Measurements from ENCODE around the gene BANP.

BANP gene

GRCh38 chr16:88058136-88058535 is 106.9 kb downstream of the BANP start:
- H3K4me3 ChIP-seq (ENCODE audit: low read depth, low read length) = no peak overlapping the region
- no peaks in the 10 kb centered on the region for H3K79me2 ChIP-seq (ENCODE audit: control insufficient read depth, insufficient read depth, low read length, poor library complexity)
- no peak overlapping the region for H4K12ac ChIP-seq (ENCODE audit: low read depth, low read length)
- peaks cover 5% of the 10 kb centered on the region for H3K79me1 ChIP-seq (ENCODE audit: low read length)
- H3K18ac ChIP-seq (ENCODE audit: low read length) = no peak overlapping the region
- no peak overlapping the region for H4K8ac ChIP-seq (ENCODE audit: low read depth, low read length)
- H3K4ac ChIP-seq (ENCODE audit: low read depth, low read length) = no peak overlapping the region
- H3K4me2 ChIP-seq (ENCODE audit: low read length) = no peak overlapping the region
- peaks cover 14% of the 10 kb centered on the region in 2 experiments for H3K4me1 ChIP-seq (ENCODE audit: control insufficient read depth in 1 of 2, insufficient read depth in 2 of 2, low read length in 2 of 2)
- peaks cover 1% of the 10 kb centered on the region for H3K9me3 ChIP-seq (ENCODE audit: insufficient read depth, low read depth, low read length)
- no peaks in the 10 kb centered on the region for H3K27me3 ChIP-seq (ENCODE audit: insufficient read depth, low read length)
- H3K36me3 ChIP-seq (ENCODE audit: control insufficient read depth in 1 of 2, insufficient read depth in 2 of 2, low read length in 2 of 2) = peaks cover 16 to 21% of the 10 kb centered on the region in 2 experiments
- H2BK5ac ChIP-seq (ENCODE audit: low read depth, low read length, poor library complexity) = no peak overlapping the region
- no peak overlapping the region for H2AK5ac ChIP-seq (ENCODE audit: low read length)
- no CpG with 5 or more reads among the region's 14 CpGs for WGBS (ENCODE audit: extremely low coverage, insufficient coverage, insufficient read length)
- no peak overlapping the region for H2BK12ac ChIP-seq (ENCODE audit: low read length)
- no peak overlapping the region for H4K91ac ChIP-seq (ENCODE audit: low read depth, low read length)
- DNase-seq = no peak
- no peak overlapping the region for H3K27ac ChIP-seq (ENCODE audit: low read depth, low read length)
- no peak overlapping the region for H3K9ac ChIP-seq (ENCODE audit: low read length)
- no peak overlapping the region for H3K23ac ChIP-seq (ENCODE audit: low read length)
- no peak overlapping the region for H2BK120ac ChIP-seq (ENCODE audit: insufficient read depth, low read length, poor library complexity)
- no peak overlapping the region for H3K14ac ChIP-seq (ENCODE audit: low read length)
- no peak overlapping the region for H2AFZ ChIP-seq (ENCODE audit: insufficient read depth, low read length, poor library complexity)

GRCh38 chr16:88058817-88059216 is 107.6 kb downstream of the BANP start:
- H3K9me3 ChIP-seq (ENCODE audit: insufficient read depth, low read depth, low read length) = peaks cover 1% of the 10 kb centered on the region
- no peak overlapping the region for H4K8ac ChIP-seq (ENCODE audit: low read depth, low read length)
- no peak overlapping the region for H3K14ac ChIP-seq (ENCODE audit: low read length)
- H3K4ac ChIP-seq (ENCODE audit: low read depth, low read length) = no peak overlapping the region
- no peak overlapping the region for H3K27ac ChIP-seq (ENCODE audit: low read depth, low read length)
- H4K91ac ChIP-seq (ENCODE audit: low read depth, low read length) = no peak overlapping the region
- peaks cover 16 to 21% of the 10 kb centered on the region in 2 experiments for H3K36me3 ChIP-seq (ENCODE audit: control insufficient read depth in 1 of 2, insufficient read depth in 2 of 2, low read length in 2 of 2)
- no peak overlapping the region for H3K4me3 ChIP-seq (ENCODE audit: low read depth, low read length)
- peaks cover 8% of the 10 kb centered on the region for H3K79me1 ChIP-seq (ENCODE audit: low read length)
- DNase-seq = no peak
- no peaks in the 10 kb centered on the region for H3K79me2 ChIP-seq (ENCODE audit: control insufficient read depth, insufficient read depth, low read length, poor library complexity)
- no peak overlapping the region for H2AK5ac ChIP-seq (ENCODE audit: low read length)
- no peak overlapping the region for H3K9ac ChIP-seq (ENCODE audit: low read length)
- H2AFZ ChIP-seq (ENCODE audit: insufficient read depth, low read length, poor library complexity) = no peak overlapping the region
- no peak overlapping the region for H3K4me2 ChIP-seq (ENCODE audit: low read length)
- H3K27me3 ChIP-seq (ENCODE audit: insufficient read depth, low read length) = no peaks in the 10 kb centered on the region
- H3K4me1 ChIP-seq (ENCODE audit: control insufficient read depth in 1 of 2, insufficient read depth in 2 of 2, low read length in 2 of 2) = peaks cover 15 to 16% of the 10 kb centered on the region in 2 experiments
- no peak overlapping the region for H2BK120ac ChIP-seq (ENCODE audit: insufficient read depth, low read length, poor library complexity)
- H3K18ac ChIP-seq (ENCODE audit: low read length) = no peak overlapping the region
- WGBS (ENCODE audit: extremely low coverage, insufficient coverage, insufficient read length) = no CpG with 5 or more reads among the region's 12 CpGs
- no peak overlapping the region for H2BK12ac ChIP-seq (ENCODE audit: low read length)
- no peak overlapping the region for H2BK5ac ChIP-seq (ENCODE audit: low read depth, low read length, poor library complexity)
- no peak overlapping the region for H4K12ac ChIP-seq (ENCODE audit: low read depth, low read length)
- H3K23ac ChIP-seq (ENCODE audit: low read length) = no peak overlapping the region

- Histone ChIP-seq H3K79me2 (ENCODE audit: control insufficient read depth, insufficient read depth, low read length, poor library complexity) (no peaks in the 10 kb centered on the region), H2BK12ac (ENCODE audit: low read length) (no peak overlapping the region), H2AFZ (ENCODE audit: insufficient read depth, low read length, poor library complexity) (no peak overlapping the region), H3K14ac (ENCODE audit: low read length) (no peak overlapping the region), H3K18ac (ENCODE audit: low read length) (no peak overlapping the region), H3K4ac (ENCODE audit: low read depth, low read length) (no peak overlapping the region), H2BK5ac (ENCODE audit: low read depth, low read length, poor library complexity) (no peak overlapping the region), H2BK120ac (ENCODE audit: insufficient read depth, low read length, poor library complexity) (no peak overlapping the region), H3K36me3 (ENCODE audit: control insufficient read depth in 1 of 2, insufficient read depth in 2 of 2, low read length in 2 of 2) (peaks cover 16 to 21% of the 10 kb centered on the region in 2 experiments), H3K4me2 (ENCODE audit: low read length) (no peak overlapping the region), H2AK5ac (ENCODE audit: low read length) (no peak overlapping the region), H3K9ac (ENCODE audit: low read length) (no peak overlapping the region), H3K4me3 (ENCODE audit: low read depth, low read length) (no peak overlapping the region), H4K8ac (ENCODE audit: low read depth, low read length) (no peak overlapping the region), H4K91ac (ENCODE audit: low read depth, low read length) (no peak overlapping the region), H3K9me3 (ENCODE audit: insufficient read depth, low read depth, low read length) (peaks cover 3% of the 10 kb centered on the region), H4K12ac (ENCODE audit: low read depth, low read length) (no peak overlapping the region), H3K4me1 (ENCODE audit: control insufficient read depth in 1 of 2, insufficient read depth in 2 of 2, low read length in 2 of 2) (peaks cover 19 to 20% of the 10 kb centered on the region in 2 experiments), H3K27ac (ENCODE audit: low read depth, low read length) (no peak overlapping the region), H3K23ac (ENCODE audit: low read length) (no peak overlapping the region), H3K79me1 (ENCODE audit: low read length) (peaks cover 8% of the 10 kb centered on the region), H3K27me3 (ENCODE audit: insufficient read depth, low read length) (no peaks in the 10 kb centered on the region)
- no peak for DNase-seq
- no CpG with 5 or more reads among the region's 27 CpGs for WGBS (ENCODE audit: extremely low coverage, insufficient coverage, insufficient read length)
These were observed 108.6 kb downstream of the BANP start for GRCh38 chr16:88059701-88060386.

- H3K4me2 ChIP-seq (ENCODE audit: low read length) = no peak overlapping the region
- H3K4me3 ChIP-seq (ENCODE audit: low read depth, low read length) = no peak overlapping the region
- no peaks in the 10 kb centered on the region for H3K27me3 ChIP-seq (ENCODE audit: insufficient read depth, low read length)
These were observed 109.4 kb downstream of the BANP start for GRCh38 chr16:88060524-88061219.

More at GRCh38 chr16:88060524-88061219, 109.4 kb downstream of the BANP start:
- Histone ChIP-seq H2BK5ac (ENCODE audit: low read depth, low read length, poor library complexity) (no peak overlapping the region), H4K12ac (ENCODE audit: low read depth, low read length) (no peak overlapping the region), H2BK12ac (ENCODE audit: low read length) (no peak overlapping the region), H3K14ac (ENCODE audit: low read length) (no peak overlapping the region), H2AK5ac (ENCODE audit: low read length) (no peak overlapping the region), H3K36me3 (ENCODE audit: control insufficient read depth in 1 of 2, insufficient read depth in 2 of 2, low read length in 2 of 2) (peaks cover 19 to 28% of the 10 kb centered on the region in 2 experiments), H2AFZ (ENCODE audit: insufficient read depth, low read length, poor library complexity) (no peak overlapping the region), H3K9me3 (ENCODE audit: insufficient read depth, low read depth, low read length) (peaks cover 3% of the 10 kb centered on the region), H2BK120ac (ENCODE audit: insufficient read depth, low read length, poor library complexity) (no peak overlapping the region), H3K27ac (ENCODE audit: low read depth, low read length) (no peak overlapping the region), H3K4ac (ENCODE audit: low read depth, low read length) (no peak overlapping the region), H3K23ac (ENCODE audit: low read length) (no peak overlapping the region), H4K8ac (ENCODE audit: low read depth, low read length) (no peak overlapping the region), H3K18ac (ENCODE audit: low read length) (no peak overlapping the region), H3K79me2 (ENCODE audit: control insufficient read depth, insufficient read depth, low read length, poor library complexity) (no peaks in the 10 kb centered on the region), H4K91ac (ENCODE audit: low read depth, low read length) (no peak overlapping the region), H3K4me1 (ENCODE audit: control insufficient read depth in 1 of 2, insufficient read depth in 2 of 2, low read length in 2 of 2) (peaks cover 19 to 20% of the 10 kb centered on the region in 2 experiments), H3K9ac (ENCODE audit: low read length) (no peak overlapping the region), H3K79me1 (ENCODE audit: low read length) (peaks cover 8% of the 10 kb centered on the region)
- DNase-seq = no peak
- WGBS (ENCODE audit: extremely low coverage, insufficient coverage, insufficient read length) = no CpG with 5 or more reads among the region's 30 CpGs

All from trophoblast cell (in vitro differentiated cells and primary cell).